Suprapubic skin (tissue), 4 donors: ENCODE results near the gene KRT6C.

Experiments
- POLR2A ChIP-seq, 2 donors: fragments of 450-650 bp; IDR thresholded peaks; one replicate each; pipeline ENCODE4 v1.6.1; 2017; ENCODE audit warnings: antibody characterized with exemption in 2 of 2, mild to moderate bottlenecking in 2 of 2, moderate library complexity in 2 of 2
- POLR2AphosphoS5 ChIP-seq, 3 donors: sonication (generic); formaldehyde crosslinking; IDR thresholded peaks; one replicate each; pipeline ENCODE4 v1.6.1; 2017; ENCODE audit warnings: antibody characterized with exemption in 3 of 3
- TF ChIP-seq, protein P1 (sequence below), 2 donors: fragments of 200-600 bp in 1 of 2; fragments of 450-650 bp in 1 of 2; sonication (generic) in 1 of 2; IDR thresholded peaks; one replicate each; pipeline ENCODE4 v1.5.1; 2016 to 2019; ENCODE audit warnings: antibody characterized with exemption in 2 of 2, mild to moderate bottlenecking in 1 of 2, moderate library complexity in 1 of 2

DNA sequence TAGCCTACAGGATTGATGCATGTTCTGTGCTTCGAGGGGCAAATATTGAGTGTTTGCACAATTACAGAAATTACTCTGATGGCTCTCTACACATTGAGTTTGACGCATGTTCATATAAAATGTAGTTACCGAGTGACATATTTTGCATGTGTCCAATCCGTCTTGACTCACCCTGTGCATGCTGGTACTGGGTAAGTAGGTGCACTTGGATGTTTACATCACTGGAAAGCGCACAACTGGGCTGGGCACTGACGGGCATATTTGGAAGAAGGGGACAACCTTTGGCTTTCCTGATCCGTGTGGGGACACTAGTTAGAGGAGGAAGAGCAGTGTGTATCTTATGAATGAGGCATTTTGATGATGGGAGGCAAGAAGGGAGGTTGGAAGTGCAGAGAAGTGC is 24.4 kb upstream of the KRT6C start:
- TF ChIP-seq POLR2A (IDR thresholded peaks at IDR 0.05) (no peak), POLR2AphosphoS5 (IDR thresholded peaks at IDR 0.05) (no peak)
- TF ChIP-seq, protein P1, sequence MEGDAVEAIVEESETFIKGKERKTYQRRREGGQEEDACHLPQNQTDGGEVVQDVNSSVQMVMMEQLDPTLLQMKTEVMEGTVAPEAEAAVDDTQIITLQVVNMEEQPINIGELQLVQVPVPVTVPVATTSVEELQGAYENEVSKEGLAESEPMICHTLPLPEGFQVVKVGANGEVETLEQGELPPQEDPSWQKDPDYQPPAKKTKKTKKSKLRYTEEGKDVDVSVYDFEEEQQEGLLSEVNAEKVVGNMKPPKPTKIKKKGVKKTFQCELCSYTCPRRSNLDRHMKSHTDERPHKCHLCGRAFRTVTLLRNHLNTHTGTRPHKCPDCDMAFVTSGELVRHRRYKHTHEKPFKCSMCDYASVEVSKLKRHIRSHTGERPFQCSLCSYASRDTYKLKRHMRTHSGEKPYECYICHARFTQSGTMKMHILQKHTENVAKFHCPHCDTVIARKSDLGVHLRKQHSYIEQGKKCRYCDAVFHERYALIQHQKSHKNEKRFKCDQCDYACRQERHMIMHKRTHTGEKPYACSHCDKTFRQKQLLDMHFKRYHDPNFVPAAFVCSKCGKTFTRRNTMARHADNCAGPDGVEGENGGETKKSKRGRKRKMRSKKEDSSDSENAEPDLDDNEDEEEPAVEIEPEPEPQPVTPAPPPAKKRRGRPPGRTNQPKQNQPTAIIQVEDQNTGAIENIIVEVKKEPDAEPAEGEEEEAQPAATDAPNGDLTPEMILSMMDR (IDR thresholded peaks at IDR 0.05), result no peak
